Ishikawa (cell line): ENCODE measurements around the gene ARL4A.

Experiments
- CREB1 ChIP-seq: IDR thresholded peaks from 2 replicates; pipeline ENCODE4 v1.6.1; 2012; ENCODE audit warnings: low read depth
- EP300 ChIP-seq: IDR thresholded peaks from 2 replicates; pipeline ENCODE4 v1.6.1; 2012; ENCODE audit warnings: borderline replicate concordance
- RAD21 ChIP-seq: IDR thresholded peaks from 2 replicates; pipeline ENCODE4 v1.6.1; 2012; ENCODE audit warnings: low read depth
- TAF1 ChIP-seq: IDR thresholded peaks from 2 replicates; pipeline ENCODE4 v1.6.1; 2012; ENCODE audit warnings: low read depth, mild to moderate bottlenecking
- TEAD4 ChIP-seq: IDR thresholded peaks from 2 replicates; pipeline ENCODE4 v1.6.1; 2012
- YY1 ChIP-seq: IDR thresholded peaks from 2 replicates; pipeline ENCODE4 v1.6.1; 2012; ENCODE audit warnings: low read depth
- ZBTB7A ChIP-seq: IDR thresholded peaks from 2 replicates; pipeline ENCODE4 v1.6.1; 2012; ENCODE audit warnings: low read depth
- TF ChIP-seq, protein P1 (sequence below): IDR thresholded peaks from 2 replicates; pipeline ENCODE4 v1.6.1; 2012
- TF ChIP-seq, protein P2 (sequence below): IDR thresholded peaks from 2 replicates; pipeline ENCODE4 v1.6.1; 2012; ENCODE audit warnings: low read depth, mild to moderate bottlenecking

DNA sequence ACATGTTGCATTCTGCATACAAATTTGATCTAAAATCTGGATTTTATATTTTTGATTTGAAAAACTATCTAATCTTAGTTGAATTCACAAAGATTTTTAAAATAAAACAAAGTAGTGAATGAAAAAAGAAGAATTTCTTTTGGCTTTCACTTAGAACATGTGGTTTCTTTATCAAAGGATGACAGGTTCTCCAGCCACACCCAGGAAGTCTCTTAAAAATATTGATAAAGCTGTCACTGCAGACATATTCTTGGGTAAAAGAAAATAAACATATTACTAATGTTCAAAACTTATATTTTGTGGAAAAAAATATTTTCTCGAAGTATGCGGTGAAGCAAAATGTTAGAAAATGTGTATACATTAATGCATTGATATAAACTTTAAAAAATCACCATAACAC lies 44.3 kb downstream of the ARL4A start:
- TF ChIP-seq, protein P1, sequence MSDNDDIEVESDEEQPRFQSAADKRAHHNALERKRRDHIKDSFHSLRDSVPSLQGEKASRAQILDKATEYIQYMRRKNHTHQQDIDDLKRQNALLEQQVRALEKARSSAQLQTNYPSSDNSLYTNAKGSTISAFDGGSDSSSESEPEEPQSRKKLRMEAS, result no peak
- no peak for TF ChIP-seq EP300
- no peak for TF ChIP-seq YY1
- no peak for TF ChIP-seq TAF1
- no peak for TF ChIP-seq ZBTB7A
- no peak for TF ChIP-seq RAD21
- no peak for TF ChIP-seq TEAD4
- no peak for TF ChIP-seq CREB1
- TF ChIP-seq, protein P2, sequence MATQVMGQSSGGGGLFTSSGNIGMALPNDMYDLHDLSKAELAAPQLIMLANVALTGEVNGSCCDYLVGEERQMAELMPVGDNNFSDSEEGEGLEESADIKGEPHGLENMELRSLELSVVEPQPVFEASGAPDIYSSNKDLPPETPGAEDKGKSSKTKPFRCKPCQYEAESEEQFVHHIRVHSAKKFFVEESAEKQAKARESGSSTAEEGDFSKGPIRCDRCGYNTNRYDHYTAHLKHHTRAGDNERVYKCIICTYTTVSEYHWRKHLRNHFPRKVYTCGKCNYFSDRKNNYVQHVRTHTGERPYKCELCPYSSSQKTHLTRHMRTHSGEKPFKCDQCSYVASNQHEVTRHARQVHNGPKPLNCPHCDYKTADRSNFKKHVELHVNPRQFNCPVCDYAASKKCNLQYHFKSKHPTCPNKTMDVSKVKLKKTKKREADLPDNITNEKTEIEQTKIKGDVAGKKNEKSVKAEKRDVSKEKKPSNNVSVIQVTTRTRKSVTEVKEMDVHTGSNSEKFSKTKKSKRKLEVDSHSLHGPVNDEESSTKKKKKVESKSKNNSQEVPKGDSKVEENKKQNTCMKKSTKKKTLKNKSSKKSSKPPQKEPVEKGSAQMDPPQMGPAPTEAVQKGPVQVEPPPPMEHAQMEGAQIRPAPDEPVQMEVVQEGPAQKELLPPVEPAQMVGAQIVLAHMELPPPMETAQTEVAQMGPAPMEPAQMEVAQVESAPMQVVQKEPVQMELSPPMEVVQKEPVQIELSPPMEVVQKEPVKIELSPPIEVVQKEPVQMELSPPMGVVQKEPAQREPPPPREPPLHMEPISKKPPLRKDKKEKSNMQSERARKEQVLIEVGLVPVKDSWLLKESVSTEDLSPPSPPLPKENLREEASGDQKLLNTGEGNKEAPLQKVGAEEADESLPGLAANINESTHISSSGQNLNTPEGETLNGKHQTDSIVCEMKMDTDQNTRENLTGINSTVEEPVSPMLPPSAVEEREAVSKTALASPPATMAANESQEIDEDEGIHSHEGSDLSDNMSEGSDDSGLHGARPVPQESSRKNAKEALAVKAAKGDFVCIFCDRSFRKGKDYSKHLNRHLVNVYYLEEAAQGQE, result no peak
